PFSK-1 (cell line): ENCODE data around the gene RANBP17.

Experiments used
- FOXP2 ChIP-seq: optimal IDR thresholded peaks from 2 replicates; pipeline ENCODE3; 2011; ENCODE audit warnings: borderline replicate concordance, control low read depth, inconsistent platforms; ENCODE audit not compliant: insufficient read depth; ENCODE audit errors: extremely low read length, extremely low read depth
- POLR2AphosphoS5 ChIP-seq: IDR thresholded peaks from 2 replicates; pipeline ENCODE4 v1.6.1; 2012; ENCODE audit warnings: low read depth, mild to moderate bottlenecking, control low read depth, low read length, moderate library complexity
- REST ChIP-seq, 2 experiments: IDR thresholded peaks; 2 replicates each; pipeline versions ENCODE4 v1.6.1 to v1.8.0; 2011 to 2012; ENCODE audit warnings: low read depth in 2 of 2, low read length in 2 of 2, control low read depth in 1 of 2, inconsistent platforms in 1 of 2, mild to moderate bottlenecking in 1 of 2, moderate library complexity in 1 of 2; ENCODE audit not compliant: insufficient read depth in 1 of 2
- SIN3A ChIP-seq: IDR thresholded peaks from 2 replicates; pipeline ENCODE4 v1.6.1; 2012; ENCODE audit warnings: mild to moderate bottlenecking, low read length, moderate library complexity, borderline replicate concordance; ENCODE audit not compliant: insufficient read depth
- TAF1 ChIP-seq: IDR thresholded peaks from 2 replicates; pipeline ENCODE4 v1.6.1; 2012; ENCODE audit warnings: low read length, control low read depth, borderline replicate concordance; ENCODE audit not compliant: insufficient read depth

Gene RANBP17

DNA sequence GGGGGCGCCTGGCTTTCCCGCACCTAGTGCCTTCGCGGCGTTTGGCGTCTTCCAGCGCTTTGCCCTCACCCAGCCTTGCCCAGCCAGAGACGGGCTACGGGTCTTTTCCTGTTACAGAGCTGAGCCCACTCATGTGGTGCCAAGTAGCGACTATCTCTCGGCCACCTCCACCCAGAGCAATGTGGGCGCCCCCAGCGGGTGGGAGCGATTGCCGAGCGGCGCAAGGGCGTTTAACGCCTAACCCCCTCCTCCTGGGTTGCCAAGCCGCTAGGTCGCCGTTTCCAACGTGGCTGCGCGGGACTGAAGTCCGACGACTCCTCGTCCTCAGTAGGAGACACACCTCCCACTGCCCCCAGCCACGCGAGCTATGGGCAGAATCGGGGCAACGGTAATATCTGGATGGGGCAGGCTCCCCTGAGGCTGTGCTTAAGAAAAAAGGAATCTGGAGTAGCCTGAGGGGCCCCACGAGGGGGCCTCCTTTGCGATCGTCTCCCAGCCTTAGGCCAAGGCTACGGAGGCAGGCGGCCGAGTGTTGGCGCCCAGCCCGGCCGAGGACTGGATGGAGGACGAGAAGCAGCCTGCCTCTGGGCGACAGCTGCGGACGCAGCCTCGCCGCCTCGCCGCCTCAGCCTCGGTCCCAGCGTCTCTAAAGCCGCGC is 453.0 kb downstream of the RANBP17 start:
- TF ChIP-seq REST (IDR thresholded peaks at IDR 0.05; ENCODE audit: insufficient read depth in 1 of 2, low read depth in 2 of 2, low read length in 2 of 2) (no peak), TAF1 (no peak), POLR2AphosphoS5 (no peak), FOXP2 (no peak), SIN3A (no peak)

- no peak for TF ChIP-seq SIN3A
- TF ChIP-seq POLR2AphosphoS5, result no peak
- TF ChIP-seq TAF1, result no peak
- TF ChIP-seq FOXP2, result no peak
- no peak for TF ChIP-seq REST (IDR thresholded peaks at IDR 0.05; ENCODE audit: insufficient read depth in 1 of 2, low read depth in 2 of 2, low read length in 2 of 2)
These were observed 453.6 kb downstream of the RANBP17 start for GRCh38 chr5:171315386-171315891.

DNA sequence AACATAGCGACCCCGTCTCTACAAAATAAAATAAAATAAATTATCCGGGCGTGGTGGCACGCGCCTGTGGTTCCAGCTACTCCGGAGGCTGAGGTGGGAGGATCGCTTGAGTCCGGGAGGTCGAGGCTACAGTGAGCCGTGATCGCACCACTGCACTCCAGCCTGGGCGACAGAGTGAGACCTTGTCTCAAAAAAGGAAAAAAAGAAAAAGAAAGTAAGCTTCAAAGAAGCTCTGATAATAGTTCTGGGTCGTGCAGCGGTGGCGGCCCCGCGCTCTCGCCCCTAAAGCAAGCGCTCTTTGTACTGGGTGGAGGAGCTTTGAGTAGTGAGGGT is 454.1 kb downstream of the RANBP17 start:
- TF ChIP-seq POLR2AphosphoS5 (no peak), TAF1 (no peak), REST (IDR thresholded peaks at IDR 0.05; ENCODE audit: insufficient read depth in 1 of 2, low read depth in 2 of 2, low read length in 2 of 2) (no peak), FOXP2 (no peak), SIN3A (no peak)

DNA sequence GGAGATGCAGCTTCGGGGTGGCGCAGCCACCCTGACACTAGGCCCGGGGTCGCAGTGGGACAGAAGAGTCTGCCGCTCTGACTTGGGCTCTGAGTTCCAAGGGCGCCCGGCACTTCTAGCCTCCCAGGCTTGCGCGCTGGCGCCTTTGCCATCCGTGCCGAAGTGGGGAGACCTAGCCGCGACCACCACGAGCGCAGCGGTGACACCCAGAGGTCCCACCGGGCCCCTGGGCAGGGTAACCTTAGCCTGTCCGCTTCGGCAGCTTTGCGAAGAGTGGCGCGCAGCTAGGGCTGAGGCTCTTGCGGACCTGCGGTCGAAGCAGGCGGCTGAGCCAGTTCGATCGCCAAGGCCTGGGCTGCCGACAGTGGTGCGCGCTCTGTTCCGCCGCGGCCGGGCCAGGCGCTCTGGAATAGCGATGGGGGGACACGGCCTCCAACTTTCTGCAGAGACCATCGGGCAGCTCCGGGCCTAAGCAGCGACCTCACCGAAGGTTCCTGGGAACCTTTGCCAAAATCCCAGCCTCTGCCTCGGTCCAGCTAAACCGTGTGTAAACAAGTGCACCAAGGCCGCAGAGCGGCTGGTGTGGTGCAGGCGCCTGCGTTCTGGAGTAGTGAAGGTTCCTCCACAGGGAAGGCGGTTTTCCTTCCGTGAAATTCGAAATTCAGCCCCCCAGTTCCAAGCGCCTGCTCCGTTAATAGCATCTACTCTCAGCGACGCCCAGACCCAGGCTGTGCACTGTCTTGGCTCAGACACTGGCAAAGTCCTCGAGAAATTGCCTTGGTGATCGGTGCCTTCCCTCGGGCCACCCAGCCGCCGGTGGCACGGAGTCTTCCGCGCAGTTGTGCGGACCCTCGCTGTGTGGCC is 454.7 kb downstream of the RANBP17 start:
- TF ChIP-seq POLR2AphosphoS5 (no peak), FOXP2 (no peak), TAF1 (no peak), REST (IDR thresholded peaks at IDR 0.05; ENCODE audit: insufficient read depth in 1 of 2, low read depth in 2 of 2, low read length in 2 of 2) (no peak), SIN3A (no peak)

GRCh38 chr5:171317230-171317629 is 455.4 kb downstream of the RANBP17 start:
- TF ChIP-seq TAF1 (no peak), REST (IDR thresholded peaks at IDR 0.05; ENCODE audit: insufficient read depth in 1 of 2, low read depth in 2 of 2, low read length in 2 of 2) (no peak), POLR2AphosphoS5 (no peak), SIN3A (no peak), FOXP2 (no peak)
